ENCODE results near the gene HASPIN. TPM values are rescaled to one million over a fixed set of nuclear protein-coding genes. Genes with fewer than 3 reads are reported as not detected.

HASPIN gene
- total and polyA plus RNA-seq, 9 of the 15 experiments (the other 6 are each of a cell fraction or from before 2014, with no cell fraction given): 0.81 to 13.5 (median 9.9) TPM

DNA sequence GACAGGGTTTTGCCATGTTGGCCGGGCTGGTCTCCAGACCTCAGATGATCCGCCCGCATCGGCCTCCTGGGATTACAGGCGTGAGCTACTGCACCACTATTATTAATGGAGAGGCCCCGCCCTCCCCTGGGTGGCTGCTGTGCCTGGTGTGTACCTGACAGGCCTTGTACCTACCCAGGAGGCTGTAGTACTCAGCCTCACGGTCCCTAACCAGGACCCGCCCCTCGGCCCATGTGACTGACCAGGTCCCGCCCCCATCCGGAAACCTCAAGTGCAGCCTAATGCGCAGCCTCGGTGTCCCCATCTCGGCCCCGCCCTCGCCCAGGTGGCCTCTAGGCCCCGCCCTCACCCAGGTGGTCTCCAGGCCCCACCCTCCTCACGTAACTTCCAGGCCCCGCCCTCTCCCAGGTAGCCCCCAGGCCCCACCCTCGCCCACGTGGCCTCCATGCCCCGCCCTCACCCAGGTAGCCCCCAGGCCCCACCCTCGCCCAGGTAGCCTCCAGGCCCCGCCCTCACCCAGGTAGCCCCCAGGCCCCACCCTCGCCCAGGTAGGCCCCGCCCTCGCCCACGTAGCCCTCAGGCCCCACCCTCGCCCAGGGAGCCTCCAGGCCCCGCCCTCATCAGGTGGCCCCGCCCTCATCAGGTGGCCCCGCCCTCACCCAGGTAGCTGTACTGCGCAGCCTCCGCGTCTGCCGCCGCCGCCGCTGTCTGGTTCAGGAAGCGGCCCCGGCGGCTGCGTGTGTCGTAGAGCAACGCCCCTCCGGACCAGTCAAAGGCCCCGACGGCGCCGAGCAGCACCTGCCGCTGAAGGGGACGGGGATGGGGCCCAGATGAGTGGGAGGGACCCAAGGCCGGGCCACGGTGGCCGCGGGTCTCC lies 31.0 kb downstream of the HASPIN start (continued):
- TF ChIP-seq, protein P1, sequence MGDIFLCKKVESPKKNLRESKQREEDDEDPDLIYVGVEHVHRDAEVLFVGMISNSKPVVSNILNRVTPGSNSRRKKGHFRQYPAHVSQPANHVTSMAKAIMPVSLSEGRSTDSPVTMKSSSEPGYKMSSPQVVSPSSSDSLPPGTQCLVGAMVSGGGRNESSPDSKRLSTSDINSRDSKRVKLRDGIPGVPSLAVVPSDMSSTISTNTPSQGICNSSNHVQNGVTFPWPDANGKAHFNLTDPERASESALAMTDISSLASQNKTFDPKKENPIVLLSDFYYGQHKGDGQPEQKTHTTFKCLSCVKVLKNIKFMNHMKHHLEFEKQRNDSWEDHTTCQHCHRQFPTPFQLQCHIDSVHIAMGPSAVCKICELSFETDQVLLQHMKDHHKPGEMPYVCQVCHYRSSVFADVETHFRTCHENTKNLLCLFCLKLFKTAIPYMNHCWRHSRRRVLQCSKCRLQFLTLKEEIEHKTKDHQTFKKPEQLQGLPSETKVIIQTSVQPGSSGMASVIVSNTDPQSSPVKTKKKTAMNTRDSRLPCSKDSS (IDR thresholded peaks at IDR 0.05; ENCODE audit: low read depth, partially characterized antibody): no peak
- TF ChIP-seq ZNF121 (CRISPR knock-in tag; conservative IDR thresholded peaks at IDR 0.05): no peak
- peak; percentile 70; the same call in 1 of the 2 replicates for TF ChIP-seq RB1 (IDR thresholded peaks at IDR 0.05; ENCODE audit: low read depth)
- TF ChIP-seq NRF1 (conservative IDR thresholded peaks at IDR 0.05 in 1 of 2, IDR thresholded peaks at IDR 0.05 in 1 of 2): peak; percentile 89 to 91
- TF ChIP-seq, protein P2, sequence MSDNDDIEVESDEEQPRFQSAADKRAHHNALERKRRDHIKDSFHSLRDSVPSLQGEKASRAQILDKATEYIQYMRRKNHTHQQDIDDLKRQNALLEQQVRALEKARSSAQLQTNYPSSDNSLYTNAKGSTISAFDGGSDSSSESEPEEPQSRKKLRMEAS (CRISPR knock-in tag; IDR thresholded peaks at IDR 0.05): peak; percentile 49; the same call in 1 of the 2 replicates
- TF ChIP-seq PHTF2 (CRISPR knock-in tag; IDR thresholded peaks at IDR 0.05): no peak
- TF ChIP-seq SETDB1 (IDR thresholded peaks at IDR 0.05; ENCODE audit: low read length): no peak
- no peak for TF ChIP-seq RBM39 (optimal IDR thresholded peaks at IDR 0.05; ENCODE audit: low read depth, low read length)
- TF ChIP-seq, protein P3, sequence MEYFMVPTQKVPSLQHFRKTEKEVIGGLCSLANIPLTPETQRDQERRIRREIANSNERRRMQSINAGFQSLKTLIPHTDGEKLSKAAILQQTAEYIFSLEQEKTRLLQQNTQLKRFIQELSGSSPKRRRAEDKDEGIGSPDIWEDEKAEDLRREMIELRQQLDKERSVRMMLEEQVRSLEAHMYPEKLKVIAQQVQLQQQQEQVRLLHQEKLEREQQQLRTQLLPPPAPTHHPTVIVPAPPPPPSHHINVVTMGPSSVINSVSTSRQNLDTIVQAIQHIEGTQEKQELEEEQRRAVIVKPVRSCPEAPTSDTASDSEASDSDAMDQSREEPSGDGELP (CRISPR knock-in tag; IDR thresholded peaks at IDR 0.05; ENCODE audit: borderline replicate concordance): peak; percentile 22; the same call in 1 of the 2 replicates
- no peak for TF ChIP-seq CAMTA2 (CRISPR knock-in tag; conservative IDR thresholded peaks at IDR 0.05)
- no peak for TF ChIP-seq ATF1 (CRISPR knock-in tag; IDR thresholded peaks at IDR 0.05)
- peak; percentile 44 for TF ChIP-seq ATF1 (tag; IDR thresholded peaks at IDR 0.05)
- TF ChIP-seq, protein P4, sequence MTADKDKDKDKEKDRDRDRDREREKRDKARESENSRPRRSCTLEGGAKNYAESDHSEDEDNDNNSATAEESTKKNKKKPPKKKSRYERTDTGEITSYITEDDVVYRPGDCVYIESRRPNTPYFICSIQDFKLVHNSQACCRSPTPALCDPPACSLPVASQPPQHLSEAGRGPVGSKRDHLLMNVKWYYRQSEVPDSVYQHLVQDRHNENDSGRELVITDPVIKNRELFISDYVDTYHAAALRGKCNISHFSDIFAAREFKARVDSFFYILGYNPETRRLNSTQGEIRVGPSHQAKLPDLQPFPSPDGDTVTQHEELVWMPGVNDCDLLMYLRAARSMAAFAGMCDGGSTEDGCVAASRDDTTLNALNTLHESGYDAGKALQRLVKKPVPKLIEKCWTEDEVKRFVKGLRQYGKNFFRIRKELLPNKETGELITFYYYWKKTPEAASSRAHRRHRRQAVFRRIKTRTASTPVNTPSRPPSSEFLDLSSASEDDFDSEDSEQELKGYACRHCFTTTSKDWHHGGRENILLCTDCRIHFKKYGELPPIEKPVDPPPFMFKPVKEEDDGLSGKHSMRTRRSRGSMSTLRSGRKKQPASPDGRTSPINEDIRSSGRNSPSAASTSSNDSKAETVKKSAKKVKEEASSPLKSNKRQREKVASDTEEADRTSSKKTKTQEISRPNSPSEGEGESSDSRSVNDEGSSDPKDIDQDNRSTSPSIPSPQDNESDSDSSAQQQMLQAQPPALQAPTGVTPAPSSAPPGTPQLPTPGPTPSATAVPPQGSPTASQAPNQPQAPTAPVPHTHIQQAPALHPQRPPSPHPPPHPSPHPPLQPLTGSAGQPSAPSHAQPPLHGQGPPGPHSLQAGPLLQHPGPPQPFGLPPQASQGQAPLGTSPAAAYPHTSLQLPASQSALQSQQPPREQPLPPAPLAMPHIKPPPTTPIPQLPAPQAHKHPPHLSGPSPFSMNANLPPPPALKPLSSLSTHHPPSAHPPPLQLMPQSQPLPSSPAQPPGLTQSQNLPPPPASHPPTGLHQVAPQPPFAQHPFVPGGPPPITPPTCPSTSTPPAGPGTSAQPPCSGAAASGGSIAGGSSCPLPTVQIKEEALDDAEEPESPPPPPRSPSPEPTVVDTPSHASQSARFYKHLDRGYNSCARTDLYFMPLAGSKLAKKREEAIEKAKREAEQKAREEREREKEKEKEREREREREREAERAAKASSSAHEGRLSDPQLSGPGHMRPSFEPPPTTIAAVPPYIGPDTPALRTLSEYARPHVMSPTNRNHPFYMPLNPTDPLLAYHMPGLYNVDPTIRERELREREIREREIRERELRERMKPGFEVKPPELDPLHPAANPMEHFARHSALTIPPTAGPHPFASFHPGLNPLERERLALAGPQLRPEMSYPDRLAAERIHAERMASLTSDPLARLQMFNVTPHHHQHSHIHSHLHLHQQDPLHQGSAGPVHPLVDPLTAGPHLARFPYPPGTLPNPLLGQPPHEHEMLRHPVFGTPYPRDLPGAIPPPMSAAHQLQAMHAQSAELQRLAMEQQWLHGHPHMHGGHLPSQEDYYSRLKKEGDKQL (CRISPR knock-in tag; IDR thresholded peaks at IDR 0.05; ENCODE audit: borderline replicate concordance): no peak
- TF ChIP-seq JUNB (CRISPR knock-in tag; conservative IDR thresholded peaks at IDR 0.05): no peak
- TF ChIP-seq MEIS2 (IDR thresholded peaks at IDR 0.05; ENCODE audit: partially characterized antibody): peak; percentile 6
- 0 out of 2 replicates have a peak, but pooled peaks have one; percentile 42 for TF ChIP-seq NFIC (IDR thresholded peaks at IDR 0.05)
- TF ChIP-seq YY1 (IDR thresholded peaks at IDR 0.05; ENCODE audit: borderline replicate concordance in 1 of 3, control insufficient read depth in 1 of 3, extremely low read depth in 1 of 3, insufficient read depth in 3 of 3, insufficient read length in 1 of 3, insufficient replicate concordance in 2 of 3, low read depth in 1 of 3, low read length in 2 of 3): no peak
- TF ChIP-seq SNIP1 (IDR thresholded peaks at IDR 0.05; ENCODE audit: low read depth): no peak
- TF ChIP-seq RBM34 (IDR thresholded peaks at IDR 0.05; ENCODE audit: borderline replicate concordance, insufficient read depth, low read length): no peak
